GM12874 (cell line): Measurements from ENCODE around the gene MTUS2.

Experiments
- TF ChIP-seq, protein P1 (sequence below): IDR thresholded peaks from 2 replicates; pipeline ENCODE4 v1.5.1; 2011; ENCODE audit warnings: low read depth, mild to moderate bottlenecking, control low read depth, low read length, moderate library complexity; ENCODE audit not compliant: insufficient read depth

The MTUS2 gene

DNA sequence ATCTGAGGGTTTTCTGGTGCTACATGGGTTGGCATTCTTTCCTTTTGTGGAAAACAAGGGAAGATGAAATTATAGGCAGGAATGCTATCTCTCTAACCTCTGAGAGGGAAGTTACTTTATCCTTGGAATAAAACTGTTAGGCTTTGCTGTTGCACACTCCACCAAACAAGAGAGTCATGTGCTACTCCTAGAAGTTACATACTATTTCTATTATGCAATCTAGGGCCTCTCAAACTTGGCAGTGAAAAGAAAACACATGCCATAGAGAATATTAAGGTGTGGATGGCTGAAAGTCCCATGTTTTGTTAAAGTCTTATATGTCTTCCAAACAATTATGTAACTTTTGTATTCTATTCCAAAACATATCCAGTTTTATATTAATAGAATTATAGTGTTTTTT, 407.4 kb downstream of the MTUS2 start:
- TF ChIP-seq, protein P1, sequence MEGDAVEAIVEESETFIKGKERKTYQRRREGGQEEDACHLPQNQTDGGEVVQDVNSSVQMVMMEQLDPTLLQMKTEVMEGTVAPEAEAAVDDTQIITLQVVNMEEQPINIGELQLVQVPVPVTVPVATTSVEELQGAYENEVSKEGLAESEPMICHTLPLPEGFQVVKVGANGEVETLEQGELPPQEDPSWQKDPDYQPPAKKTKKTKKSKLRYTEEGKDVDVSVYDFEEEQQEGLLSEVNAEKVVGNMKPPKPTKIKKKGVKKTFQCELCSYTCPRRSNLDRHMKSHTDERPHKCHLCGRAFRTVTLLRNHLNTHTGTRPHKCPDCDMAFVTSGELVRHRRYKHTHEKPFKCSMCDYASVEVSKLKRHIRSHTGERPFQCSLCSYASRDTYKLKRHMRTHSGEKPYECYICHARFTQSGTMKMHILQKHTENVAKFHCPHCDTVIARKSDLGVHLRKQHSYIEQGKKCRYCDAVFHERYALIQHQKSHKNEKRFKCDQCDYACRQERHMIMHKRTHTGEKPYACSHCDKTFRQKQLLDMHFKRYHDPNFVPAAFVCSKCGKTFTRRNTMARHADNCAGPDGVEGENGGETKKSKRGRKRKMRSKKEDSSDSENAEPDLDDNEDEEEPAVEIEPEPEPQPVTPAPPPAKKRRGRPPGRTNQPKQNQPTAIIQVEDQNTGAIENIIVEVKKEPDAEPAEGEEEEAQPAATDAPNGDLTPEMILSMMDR, result no peak

DNA sequence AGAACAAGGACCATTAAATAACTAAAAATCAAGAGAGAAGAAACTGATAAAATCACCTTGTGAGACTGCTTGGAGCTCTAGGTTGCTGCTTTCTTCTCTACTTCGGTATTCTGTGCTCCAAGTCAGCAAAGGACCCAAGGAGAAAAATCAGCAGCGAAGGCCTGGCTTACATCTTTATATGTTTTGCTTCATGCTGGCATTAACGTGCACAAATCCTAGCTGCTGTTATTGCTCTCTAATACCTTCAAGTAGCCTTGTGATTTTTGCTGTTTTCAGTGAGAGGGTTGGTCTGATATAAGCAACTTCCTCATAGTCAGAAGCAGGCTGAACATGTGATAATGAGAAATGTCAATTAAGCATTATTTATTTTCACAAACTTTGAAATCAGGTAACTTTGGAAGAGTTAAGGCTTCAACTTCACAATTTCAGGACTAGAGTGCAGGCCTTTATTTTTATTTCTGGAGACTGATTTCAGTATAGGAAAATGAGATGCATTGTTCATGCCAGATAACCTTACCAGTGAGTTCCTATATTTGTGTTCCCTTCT, 410.2 kb downstream of the MTUS2 start:
- TF ChIP-seq, protein P1, result no peak

DNA sequence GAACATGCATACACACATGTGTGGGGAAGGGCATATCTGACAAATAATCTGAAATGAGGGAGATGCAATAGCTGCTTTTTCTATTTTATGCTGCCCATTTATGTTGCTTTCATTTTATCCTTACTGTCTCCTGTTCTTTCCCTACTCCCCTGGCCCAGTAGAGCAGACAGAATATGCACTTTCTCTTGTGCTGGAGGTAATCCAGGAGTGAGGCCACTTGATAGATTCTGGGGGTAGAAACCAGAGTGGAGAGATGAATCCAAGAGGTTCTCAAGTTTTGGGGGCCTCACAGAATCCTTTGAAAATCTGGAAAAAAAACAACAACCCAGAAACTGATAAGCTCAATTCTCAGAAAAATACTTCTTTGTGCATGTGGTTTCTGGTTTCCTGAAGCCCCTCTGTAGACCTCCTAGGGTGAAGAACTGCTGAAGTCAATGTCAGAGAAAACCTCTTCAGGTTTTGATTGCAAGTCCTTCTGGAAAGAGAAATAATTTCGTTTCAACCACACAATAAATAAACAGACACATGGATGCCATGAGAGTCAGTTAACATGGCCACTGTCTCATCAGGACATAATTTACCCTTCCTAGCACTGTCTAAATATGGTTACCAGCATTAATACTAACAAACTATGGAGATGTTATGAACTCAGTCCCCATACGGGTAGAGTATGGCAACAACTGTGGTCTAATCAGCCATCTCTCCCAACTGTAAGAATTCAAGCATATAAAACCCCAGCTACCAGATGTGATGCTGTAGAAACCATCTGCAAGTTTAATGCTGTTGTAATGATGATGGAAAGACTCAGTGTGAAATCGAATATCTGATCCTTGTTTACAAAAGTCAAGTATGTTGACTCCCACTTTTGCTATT, 419.8 kb downstream of the MTUS2 start:
- TF ChIP-seq, protein P1, result no peak

DNA sequence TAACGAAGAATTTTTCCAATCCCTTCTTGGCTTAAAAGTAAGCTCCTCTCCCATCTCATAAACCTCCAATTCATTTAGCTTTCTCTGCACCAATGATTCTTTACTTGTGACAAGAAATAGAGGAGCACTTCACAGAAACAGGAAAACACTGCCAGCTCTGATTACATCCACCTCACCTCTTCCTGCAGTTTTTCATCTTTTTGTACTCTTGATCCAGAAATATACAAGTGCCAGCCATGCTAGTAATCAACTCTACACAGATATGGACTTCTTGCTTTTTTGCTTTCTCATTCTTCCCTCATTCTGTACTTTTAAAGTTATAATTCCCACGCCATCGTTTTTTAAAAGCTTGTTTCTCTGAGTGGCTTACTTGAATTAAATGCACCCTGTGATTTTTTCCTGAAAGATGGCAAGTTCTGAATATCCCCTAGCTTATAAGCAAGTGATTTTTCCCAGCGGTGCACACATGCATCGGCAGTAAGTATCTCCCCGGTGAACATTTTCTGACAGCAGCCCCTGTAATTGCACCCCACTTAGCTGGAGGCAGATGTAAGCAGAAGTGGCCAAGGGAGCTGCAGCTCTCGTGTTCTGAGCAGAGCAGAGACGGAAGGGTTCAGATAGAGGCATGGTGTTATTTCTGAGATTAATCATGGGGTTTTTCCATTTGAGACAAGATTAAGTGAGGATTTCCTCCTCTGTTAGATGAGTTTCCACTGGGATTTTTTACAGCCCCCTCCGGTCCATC, 434.7 kb downstream of the MTUS2 start:
- TF ChIP-seq, protein P1, result no peak

DNA sequence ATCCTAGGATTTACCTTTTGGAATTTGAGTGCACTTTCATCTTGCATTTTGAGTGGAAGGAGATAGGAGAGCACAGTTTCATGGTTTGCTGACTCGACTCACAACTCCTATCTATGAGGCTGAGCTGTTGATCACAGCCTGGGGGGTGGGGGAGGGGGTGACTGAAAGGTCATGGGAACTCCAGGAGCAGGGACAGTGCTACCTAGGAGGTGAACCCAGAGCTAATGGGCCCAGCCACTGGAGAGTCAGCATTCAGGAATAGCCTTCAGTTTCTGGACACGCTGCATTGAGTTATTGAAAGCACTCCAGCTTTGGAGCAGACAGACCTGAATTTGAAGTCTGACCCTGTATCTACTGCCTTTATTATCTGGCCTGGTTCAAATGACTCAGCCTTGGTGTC, 435.4 kb downstream of the MTUS2 start:
- TF ChIP-seq, protein P1, result no peak

DNA sequence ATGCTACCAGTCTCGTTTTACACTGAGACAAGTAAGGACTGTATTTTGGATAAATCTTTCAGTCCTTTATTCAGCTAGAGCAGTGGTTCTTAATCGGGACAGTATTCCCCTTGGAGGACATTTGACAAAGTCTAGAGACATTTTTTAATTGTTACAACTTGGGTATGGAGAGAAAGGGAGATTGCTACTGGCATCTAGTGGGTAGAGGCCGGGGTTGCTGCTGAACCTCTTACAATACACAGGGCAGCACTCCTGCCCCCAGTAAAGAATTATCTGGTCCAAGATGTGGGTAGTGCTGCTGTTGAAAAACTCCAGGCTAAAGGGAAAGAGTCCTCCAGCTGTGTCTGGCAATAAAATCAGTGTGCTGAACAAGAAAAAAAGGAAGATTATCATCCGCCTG, 440.5 kb downstream of the MTUS2 start:
- TF ChIP-seq, protein P1, result no peak

DNA sequence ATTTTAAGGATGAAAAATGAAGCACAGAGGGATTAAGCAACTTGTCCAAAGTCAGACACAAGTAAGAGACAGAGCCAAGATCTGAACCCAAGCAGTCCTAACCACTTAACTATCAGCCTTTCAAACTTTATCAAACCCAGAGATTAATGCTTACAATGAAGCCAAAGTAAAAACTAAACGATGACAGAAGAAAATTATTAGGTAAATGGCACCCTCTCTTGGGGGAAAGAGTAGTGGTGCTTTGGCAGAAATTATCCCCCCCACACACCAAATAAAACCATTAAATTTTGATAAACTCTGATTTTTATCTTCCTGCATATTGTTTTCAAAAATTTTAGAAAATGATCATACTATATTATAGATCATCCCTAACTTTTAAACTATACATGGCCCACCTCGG, 446.1 kb downstream of the MTUS2 start:
- TF ChIP-seq, protein P1, result no peak
